WTC11 (cell line): ENCODE measurements around the gene FGD6.

Source experiments
- ATF2 ChIP-seq: sonication (generic); formaldehyde crosslinking; IDR thresholded peaks from 2 replicates; pipeline ENCODE4 v1.8.1; 2022; ENCODE audit warnings: low read depth, missing genetic modification reagents, borderline replicate concordance
- E2F5 ChIP-seq: sonication (generic); formaldehyde crosslinking; IDR thresholded peaks from 2 replicates; pipeline ENCODE4 v1.8.1; 2022; ENCODE audit warnings: mild to moderate bottlenecking, moderate library complexity, missing genetic modification reagents
- JUN ChIP-seq: sonication (generic); formaldehyde crosslinking; IDR thresholded peaks from 2 replicates; pipeline ENCODE4 v1.8.0; 2023; ENCODE audit warnings: mild to moderate bottlenecking, missing genetic modification reagents
- NR2C2 ChIP-seq: sonication (generic); formaldehyde crosslinking; IDR thresholded peaks from 2 replicates; pipeline ENCODE4 v1.8.0; 2022; ENCODE audit warnings: mild to moderate bottlenecking, missing genetic modification reagents
- TCF7 ChIP-seq: sonication (generic); formaldehyde crosslinking; IDR thresholded peaks from 2 replicates; pipeline ENCODE4 v1.8.0; 2022; ENCODE audit warnings: mild to moderate bottlenecking, low read depth, missing genetic modification reagents, moderate library complexity
- ZBTB43 ChIP-seq: sonication (generic); formaldehyde crosslinking; IDR thresholded peaks from 2 replicates; pipeline ENCODE4 v1.8.1; 2023; ENCODE audit warnings: mild to moderate bottlenecking, missing genetic modification reagents
- ZNF232 ChIP-seq: sonication (generic); formaldehyde crosslinking; IDR thresholded peaks from 2 replicates; pipeline ENCODE4 v1.8.0; 2022; ENCODE audit warnings: mild to moderate bottlenecking, missing genetic modification reagents
- ZNF263 ChIP-seq: sonication (generic); formaldehyde crosslinking; IDR thresholded peaks from 2 replicates; pipeline ENCODE4 v1.8.1; 2022; ENCODE audit warnings: low read depth, mild to moderate bottlenecking, moderate library complexity, missing genetic modification reagents
- TF ChIP-seq, protein P1 (sequence below): fragments of 200-600 bp; IDR thresholded peaks from 2 replicates; pipeline ENCODE4 v1.8.0; 2022; ENCODE audit warnings: antibody characterized with exemption
- TF ChIP-seq, protein P2 (sequence below): sonication (generic); formaldehyde crosslinking; IDR thresholded peaks from 2 replicates; pipeline ENCODE4 v1.8.1; 2023; ENCODE audit warnings: mild to moderate bottlenecking, missing genetic modification reagents, borderline replicate concordance

DNA sequence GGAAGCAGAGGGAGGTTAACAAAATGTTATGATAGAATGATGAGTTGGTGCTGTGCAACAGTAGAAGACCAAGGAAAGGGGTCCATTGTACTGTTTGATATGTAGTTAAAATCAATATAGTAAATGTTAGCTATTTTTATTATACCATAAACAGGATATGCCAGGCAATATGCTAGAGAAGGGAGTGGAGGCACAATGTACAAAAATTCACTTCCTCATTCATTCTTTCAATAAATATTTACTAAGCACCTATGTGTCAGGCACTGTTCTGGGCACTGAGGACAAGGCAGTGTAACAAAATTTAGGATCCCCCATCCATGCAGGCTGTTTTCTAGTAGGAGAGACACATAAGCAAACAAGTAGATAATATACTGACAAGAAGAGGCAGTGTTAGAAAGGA is 25.0 kb downstream of the FGD6 start:
- no peak for TF ChIP-seq NR2C2 (CRISPR knock-in tag)
- TF ChIP-seq, protein P1, sequence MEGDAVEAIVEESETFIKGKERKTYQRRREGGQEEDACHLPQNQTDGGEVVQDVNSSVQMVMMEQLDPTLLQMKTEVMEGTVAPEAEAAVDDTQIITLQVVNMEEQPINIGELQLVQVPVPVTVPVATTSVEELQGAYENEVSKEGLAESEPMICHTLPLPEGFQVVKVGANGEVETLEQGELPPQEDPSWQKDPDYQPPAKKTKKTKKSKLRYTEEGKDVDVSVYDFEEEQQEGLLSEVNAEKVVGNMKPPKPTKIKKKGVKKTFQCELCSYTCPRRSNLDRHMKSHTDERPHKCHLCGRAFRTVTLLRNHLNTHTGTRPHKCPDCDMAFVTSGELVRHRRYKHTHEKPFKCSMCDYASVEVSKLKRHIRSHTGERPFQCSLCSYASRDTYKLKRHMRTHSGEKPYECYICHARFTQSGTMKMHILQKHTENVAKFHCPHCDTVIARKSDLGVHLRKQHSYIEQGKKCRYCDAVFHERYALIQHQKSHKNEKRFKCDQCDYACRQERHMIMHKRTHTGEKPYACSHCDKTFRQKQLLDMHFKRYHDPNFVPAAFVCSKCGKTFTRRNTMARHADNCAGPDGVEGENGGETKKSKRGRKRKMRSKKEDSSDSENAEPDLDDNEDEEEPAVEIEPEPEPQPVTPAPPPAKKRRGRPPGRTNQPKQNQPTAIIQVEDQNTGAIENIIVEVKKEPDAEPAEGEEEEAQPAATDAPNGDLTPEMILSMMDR, result no peak
- no peak for TF ChIP-seq E2F5 (CRISPR knock-in tag)
- TF ChIP-seq ZNF232 (CRISPR knock-in tag), result no peak
- TF ChIP-seq ATF2 (CRISPR knock-in tag), result no peak
- no peak for TF ChIP-seq ZNF263 (CRISPR knock-in tag)
- no peak for TF ChIP-seq ZBTB43 (CRISPR knock-in tag)
- no peak for TF ChIP-seq JUN
- TF ChIP-seq, protein P2, sequence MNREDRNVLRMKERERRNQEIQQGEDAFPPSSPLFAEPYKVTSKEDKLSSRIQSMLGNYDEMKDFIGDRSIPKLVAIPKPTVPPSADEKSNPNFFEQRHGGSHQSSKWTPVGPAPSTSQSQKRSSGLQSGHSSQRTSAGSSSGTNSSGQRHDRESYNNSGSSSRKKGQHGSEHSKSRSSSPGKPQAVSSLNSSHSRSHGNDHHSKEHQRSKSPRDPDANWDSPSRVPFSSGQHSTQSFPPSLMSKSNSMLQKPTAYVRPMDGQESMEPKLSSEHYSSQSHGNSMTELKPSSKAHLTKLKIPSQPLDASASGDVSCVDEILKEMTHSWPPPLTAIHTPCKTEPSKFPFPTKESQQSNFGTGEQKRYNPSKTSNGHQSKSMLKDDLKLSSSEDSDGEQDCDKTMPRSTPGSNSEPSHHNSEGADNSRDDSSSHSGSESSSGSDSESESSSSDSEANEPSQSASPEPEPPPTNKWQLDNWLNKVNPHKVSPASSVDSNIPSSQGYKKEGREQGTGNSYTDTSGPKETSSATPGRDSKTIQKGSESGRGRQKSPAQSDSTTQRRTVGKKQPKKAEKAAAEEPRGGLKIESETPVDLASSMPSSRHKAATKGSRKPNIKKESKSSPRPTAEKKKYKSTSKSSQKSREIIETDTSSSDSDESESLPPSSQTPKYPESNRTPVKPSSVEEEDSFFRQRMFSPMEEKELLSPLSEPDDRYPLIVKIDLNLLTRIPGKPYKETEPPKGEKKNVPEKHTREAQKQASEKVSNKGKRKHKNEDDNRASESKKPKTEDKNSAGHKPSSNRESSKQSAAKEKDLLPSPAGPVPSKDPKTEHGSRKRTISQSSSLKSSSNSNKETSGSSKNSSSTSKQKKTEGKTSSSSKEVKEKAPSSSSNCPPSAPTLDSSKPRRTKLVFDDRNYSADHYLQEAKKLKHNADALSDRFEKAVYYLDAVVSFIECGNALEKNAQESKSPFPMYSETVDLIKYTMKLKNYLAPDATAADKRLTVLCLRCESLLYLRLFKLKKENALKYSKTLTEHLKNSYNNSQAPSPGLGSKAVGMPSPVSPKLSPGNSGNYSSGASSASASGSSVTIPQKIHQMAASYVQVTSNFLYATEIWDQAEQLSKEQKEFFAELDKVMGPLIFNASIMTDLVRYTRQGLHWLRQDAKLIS (CRISPR knock-in tag), result no peak
- no peak for TF ChIP-seq TCF7 (CRISPR knock-in tag)
